Measurements from ENCODE around the gene SHD.
"Not testable (repeated sequence)": the region's sequence is repeated elsewhere in the genome, so short reads cannot be mapped to it uniquely, and the experiment has no call there.

The SHD gene

DNA sequence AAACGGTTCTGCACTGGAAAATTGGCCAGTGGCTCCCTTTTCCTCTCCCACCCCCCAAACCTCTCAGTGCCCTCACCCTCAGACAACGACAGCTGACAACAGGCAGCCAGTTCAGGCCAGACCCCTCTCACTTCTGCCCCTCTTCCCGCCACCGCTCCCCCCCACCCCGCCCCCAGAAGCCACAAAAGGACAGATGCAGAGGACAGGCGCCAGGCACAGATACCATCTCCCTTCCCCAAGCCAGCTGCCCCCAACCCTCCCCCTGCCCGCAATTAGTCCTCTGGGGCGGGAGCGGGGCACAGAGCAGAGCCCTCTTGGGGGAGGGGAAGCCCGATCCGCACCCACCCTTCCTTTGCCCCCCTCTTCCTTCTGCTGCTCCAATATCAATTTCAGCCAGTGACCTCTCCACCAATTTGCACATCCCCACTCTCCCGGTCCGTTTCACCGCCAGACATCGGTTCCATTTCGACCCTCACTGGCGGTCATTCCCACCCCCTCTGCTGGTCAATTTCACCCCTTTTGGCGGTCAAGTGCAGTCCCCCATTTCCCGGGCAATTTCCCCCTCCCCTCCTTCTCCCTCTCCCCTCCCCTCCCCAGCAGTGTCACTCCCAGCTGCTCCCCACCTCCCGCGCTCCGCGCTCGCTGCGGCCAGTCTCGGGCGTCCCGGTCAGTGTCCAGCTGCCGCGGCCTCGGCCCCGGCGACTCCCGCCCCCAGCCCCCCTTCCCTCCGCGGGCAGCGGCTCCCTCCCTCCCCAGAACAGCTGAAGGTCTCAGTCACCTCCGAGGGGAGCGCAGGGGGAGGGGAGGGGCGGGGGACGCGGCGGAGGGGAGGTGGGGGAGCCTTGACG is at the start of gene SHD:
SHD (plus strand) TSS at position 848 of the 848 bp plus-strand sequence. CDS start 798 bp downstream, outside the sequence.
- DNase-seq: no peak

DNA sequence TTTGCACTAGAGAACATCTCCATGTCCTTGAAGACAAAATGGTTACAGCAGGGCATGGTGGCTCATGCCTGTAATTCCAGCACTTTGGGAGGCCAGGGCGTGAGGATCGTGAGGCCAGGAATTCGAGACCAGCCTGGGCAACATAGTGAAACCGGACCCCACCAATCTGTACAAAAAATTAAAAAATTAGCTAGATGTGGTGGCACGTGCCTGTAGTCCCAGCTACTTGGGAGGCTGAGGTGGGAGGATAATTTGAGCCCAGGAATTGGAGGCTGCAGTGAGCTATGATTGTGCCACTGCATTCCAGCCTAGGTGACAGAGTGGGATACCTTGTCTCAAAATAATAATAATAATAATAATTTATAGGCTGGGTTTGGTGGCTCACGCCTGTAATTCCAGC is 48.8 kb upstream of the SHD start:
- DNase-seq: not testable (repeated sequence)

DNA sequence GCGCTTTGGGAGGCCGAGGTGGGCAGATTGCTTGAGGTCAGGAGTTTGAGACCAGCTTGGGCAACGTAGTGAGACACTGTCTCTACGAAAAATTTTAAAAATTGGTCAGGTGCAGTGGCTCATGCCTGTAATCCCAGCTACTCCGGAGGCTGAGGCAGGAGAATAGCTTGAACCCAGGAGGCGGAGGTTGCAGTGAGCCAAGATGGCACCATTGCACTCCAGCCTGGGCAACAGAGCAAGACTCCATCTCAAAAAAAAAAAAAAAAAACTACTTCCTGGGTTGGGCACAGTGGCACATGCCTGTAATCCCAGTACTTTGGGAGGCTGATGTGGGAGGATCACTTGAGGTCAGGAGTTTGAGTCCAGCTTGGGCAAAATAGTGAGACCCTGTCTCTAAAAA is 47.5 kb upstream of the SHD start:
- not testable (repeated sequence) for DNase-seq

DNA sequence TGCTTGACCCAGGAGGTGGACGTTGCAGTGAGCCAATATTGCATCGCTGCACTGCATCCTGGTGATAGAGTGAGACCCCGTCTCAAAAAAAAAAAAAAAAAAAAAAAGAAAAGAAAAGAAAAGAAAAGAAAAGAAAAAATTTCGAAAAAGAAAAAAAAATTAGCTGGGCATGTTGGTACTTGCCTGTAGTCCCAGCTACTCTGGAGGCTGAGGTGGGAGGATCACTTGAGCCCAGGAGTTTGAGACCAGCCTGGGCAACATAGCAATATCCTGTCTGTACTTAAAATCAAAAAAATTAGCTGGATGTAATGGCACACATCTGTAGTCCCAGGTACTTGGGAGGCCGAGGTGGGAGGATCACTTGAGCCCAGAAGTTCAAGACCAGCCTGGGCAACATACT is 46.9 kb upstream of the SHD start:
- not testable (repeated sequence) for DNase-seq

GRCh38 chr19:4232614-4233281 is 46.3 kb upstream of the SHD start:
- no peak for DNase-seq

- DNase-seq: peak; percentile 61
These were observed 45.7 kb upstream of the SHD start for GRCh38 chr19:4233282-4233853.

GRCh38 chr19:4234142-4234861 is 44.8 kb upstream of the SHD start:
- DNase-seq: no peak

GRCh38 chr19:4234862-4235201 is 44.2 kb upstream of the SHD start:
- no peak for DNase-seq

DNA sequence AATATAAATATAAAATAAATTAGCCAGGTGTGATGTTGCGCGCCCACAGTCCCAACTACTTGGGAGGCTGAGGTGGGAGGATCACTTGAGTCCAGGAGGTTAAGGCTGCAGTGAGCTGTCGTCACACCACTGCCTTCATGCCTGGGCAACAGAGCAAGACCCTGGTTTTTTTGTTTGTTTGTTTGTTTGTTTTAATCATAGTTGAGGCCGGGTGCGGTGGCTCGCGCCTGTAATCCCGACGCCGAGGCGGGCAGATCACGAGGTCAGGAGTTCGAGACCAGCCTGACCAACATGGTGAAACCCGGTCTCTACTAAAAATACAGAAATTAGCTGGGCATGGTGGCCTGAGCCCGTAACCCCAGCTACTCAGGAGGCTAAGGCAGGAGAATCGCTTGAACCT is 41.6 kb upstream of the SHD start:
- DNase-seq: not testable (repeated sequence)

DNA sequence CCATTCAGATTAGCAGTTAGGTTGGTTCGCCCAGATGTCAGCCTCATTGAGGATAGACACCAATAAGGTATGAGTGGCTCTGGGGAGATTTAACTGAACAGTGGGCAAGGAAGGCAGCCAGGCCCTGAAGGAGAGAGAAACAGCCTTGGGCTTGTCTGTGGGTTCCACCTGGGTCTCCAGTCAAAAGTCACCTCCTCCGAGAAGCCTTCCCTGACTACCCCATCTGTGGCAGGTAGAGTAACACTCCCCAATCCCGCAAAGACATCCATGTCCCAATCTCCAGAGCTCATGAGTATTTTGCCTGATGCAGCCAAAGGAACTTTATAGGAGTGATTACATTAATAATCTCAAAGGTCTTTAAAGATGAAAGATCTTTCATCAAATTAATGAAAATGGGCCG is 40.2 kb upstream of the SHD start:
- no peak for DNase-seq

GRCh38 chr19:4241824-4242430 is 37.1 kb upstream of the SHD start:
- DNase-seq: no peak

- not testable (repeated sequence) for DNase-seq
These were observed 33.1 kb upstream of the SHD start for GRCh38 chr19:4245938-4246337.

GRCh38 chr19:4246767-4247593 is 32.1 kb upstream of the SHD start, which contains the start of gene YJU2:
YJU2 (plus strand) TSS chr19:4247080; CDS start chr19:4247147, 67 bp downstream.
- peak; percentile 99 for DNase-seq

DNA sequence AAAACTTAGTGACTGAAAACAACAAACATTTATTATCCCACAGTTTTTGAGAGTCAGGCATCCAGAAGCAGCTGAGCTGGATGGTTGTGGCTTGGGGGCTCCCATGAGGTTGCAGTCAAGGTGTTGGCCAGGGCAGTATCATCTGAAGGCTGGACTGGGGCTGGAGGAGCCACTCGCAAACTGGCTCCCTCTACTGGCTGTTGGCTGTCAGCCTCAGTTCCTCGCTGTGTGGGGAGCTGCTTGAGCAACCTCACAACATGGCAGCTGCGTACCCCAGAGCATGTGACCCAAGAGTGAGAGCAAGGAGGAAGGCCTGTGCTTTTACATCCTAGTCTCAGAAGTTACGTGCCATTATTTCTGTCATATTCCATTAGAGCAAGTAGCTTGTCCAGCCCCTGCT is 22.5 kb upstream of the SHD start:
- DNase-seq: no peak

DNA sequence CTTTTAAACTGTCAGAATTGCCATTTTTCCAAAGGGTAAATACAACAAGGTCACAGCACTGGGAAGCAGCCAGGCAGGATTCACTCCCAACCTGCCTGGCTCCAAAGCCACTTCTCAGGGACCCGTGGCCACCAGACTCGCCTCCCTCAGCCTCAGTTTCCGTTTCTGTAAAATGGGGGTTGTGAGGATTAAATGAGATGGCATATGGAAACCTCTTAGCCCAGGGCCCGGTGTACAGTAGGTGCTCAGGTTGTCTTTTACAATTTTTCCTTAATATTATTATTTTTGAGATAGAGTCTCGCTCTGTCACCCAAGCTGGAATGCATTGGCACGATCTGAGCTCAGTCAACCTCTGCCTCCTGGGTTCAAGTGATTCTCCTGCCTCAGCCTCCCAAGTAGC is 22.0 kb upstream of the SHD start:
- no peak for DNase-seq

DNA sequence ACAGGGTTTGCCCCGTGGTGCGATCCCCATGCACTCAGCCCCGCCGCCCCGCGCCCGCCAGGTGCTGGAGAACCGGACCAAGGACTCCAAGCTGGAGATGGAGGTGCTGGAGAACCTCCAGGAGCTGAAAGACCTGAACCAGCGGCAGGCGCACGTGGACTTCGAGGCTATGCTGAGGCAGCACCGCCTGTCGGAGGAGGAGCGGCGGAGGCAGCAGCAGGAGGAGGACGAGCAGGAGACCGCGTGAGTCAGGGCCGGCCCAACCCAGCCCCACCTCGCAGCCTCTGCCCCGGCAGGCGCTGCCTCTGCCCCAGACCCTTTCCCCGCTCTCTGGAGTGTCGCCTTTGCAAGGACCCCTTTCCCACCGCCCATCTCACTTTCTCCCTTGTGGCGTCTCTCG is 20.9 kb upstream of the SHD start:
- DNase-seq: no peak

DNA sequence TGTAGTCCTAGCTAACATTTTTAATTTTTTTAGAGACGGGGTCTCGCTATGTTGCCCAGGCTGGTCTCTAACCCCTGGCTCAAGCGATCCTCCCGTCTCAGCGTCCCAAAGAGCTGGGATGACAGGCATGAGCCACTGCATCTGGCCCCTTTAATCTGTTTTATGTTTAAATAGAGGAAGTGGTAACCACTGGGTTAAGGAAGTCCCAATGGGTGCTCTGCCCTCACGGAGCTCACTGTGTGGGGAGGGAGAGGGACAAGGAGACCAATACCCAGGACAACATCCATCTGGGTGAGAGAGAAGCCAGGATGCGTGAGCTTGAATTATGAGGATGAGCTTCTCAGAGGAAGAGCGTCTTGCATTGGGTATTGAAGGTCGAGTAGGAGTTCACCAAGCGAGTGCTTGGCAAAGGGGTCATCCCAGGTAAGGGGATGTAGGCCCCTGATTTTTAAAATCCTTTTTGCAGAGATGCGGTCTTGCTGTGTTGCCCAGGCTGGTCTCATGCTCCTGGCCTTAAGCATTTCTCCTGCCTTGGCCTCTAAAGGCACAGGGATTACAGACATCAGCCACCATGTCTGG is 18.4 kb upstream of the SHD start:
- no peak for DNase-seq

DNA sequence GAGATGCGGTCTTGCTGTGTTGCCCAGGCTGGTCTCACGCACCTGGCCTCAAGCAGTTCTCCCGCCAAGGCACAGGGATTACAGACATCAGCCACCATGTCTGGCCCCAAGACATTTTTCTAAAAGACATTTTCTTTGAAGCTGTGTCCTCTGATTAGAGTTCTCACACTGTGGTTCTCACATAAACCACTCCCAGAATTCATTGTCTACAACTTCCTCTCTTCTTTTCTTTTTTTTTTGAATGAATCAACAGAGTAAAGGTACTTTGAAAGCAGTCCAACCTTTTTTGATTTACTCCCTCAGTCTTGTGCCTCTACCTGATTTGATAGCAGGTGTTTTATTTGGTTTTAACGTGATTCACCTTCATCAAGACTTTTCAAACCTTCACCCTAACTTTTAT is 14.3 kb upstream of the SHD start:
- peak; percentile 26 for DNase-seq

GRCh38 chr19:4266253-4267000 is 12.6 kb upstream of the SHD start:
- no peak for DNase-seq

DNA sequence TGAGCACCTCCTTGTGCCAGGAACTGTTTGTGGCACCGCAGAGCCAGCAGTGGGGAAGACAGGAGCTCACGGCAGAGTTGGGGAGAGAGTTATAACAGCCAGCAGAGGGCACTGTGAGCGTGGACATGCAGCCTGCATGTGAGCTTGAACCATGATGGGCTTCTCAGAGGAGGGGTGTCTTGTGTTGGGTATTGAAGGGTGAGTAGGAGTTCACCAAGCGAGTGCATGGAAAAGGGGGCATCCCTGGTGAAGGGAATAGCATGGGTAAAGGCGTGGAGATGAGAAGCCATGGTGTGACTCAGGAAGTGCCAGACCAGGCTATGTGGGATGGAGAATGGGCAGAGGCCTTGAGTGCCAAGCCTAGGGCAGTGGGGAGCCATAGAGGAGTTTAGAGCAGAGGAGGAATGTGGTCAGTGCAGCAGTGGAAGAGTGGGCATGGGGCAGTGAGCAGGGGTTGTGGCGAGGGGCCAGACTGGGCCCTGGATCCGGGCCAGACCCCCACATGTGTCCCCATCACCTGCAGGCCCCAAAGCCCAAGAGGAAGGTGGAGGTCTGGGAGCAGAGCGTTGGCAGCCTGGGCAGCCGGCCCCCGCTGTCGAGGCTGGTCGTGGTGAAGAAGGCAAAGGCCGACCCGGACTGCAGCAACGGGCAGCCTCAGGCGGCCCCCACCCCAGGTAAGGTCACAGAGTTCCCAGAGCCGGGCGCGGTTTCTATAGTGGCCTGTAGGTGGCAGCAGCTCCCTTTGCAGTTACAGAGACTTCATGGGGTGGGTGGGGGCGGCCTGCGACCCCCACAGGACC is 11.8 kb upstream of the SHD start:
- DNase-seq: peak; percentile 60
